NT2/D1 (cell line): ENCODE data around the gene C5.
A peak's percentile ranks its signal among the peaks of the same experiment; 100 is the strongest.

Experiments used
- DNase-seq: peaks from one replicate; pipeline ENCODE4 v3.0.0-alpha.2; 2011; ENCODE audit warnings: low read depth, low spot score
- H3K27me3 ChIP-seq: 2 replicates; pipeline ENCODE4 v1.6.0; 2011; ENCODE audit warnings: mild to moderate bottlenecking; ENCODE audit not compliant: insufficient read length, insufficient read depth
- H3K36me3 ChIP-seq: 2 replicates; pipeline ENCODE4 v1.6.1; 2011; ENCODE audit warnings: mild to moderate bottlenecking, low read length, mixed read lengths; ENCODE audit not compliant: insufficient read depth, insufficient read length
- H3K4me1 ChIP-seq: 2 replicates; pipeline ENCODE4 v1.5.1; 2011; ENCODE audit not compliant: insufficient read depth, insufficient read length
- H3K4me3 ChIP-seq: 2 replicates; pipeline ENCODE4 v1.5.1; 2011; ENCODE audit warnings: low read depth; ENCODE audit not compliant: insufficient read length
- H3K9ac ChIP-seq: 2 replicates; pipeline ENCODE4 v1.6.0; 2011; ENCODE audit warnings: low read depth; ENCODE audit not compliant: insufficient read length
- H3K9me3 ChIP-seq: 2 replicates; pipeline ENCODE4 v1.5.1; 2011; ENCODE audit warnings: mild to moderate bottlenecking, low read length; ENCODE audit not compliant: insufficient read depth
- SUZ12 ChIP-seq: IDR thresholded peaks from 2 replicates; pipeline ENCODE4 v1.6.1; 2011; ENCODE audit not compliant: insufficient read length, insufficient read depth; ENCODE audit errors: extremely low read depth
- YY1 ChIP-seq: IDR thresholded peaks from 2 replicates; pipeline ENCODE4 v1.6.1; 2011; ENCODE audit not compliant: insufficient read length, insufficient read depth
- ZNF274 ChIP-seq: IDR thresholded peaks from 2 replicates; pipeline ENCODE4 v1.6.1; 2011; ENCODE audit warnings: mild to moderate bottlenecking, low read depth, low read length

The C5 gene

DNA sequence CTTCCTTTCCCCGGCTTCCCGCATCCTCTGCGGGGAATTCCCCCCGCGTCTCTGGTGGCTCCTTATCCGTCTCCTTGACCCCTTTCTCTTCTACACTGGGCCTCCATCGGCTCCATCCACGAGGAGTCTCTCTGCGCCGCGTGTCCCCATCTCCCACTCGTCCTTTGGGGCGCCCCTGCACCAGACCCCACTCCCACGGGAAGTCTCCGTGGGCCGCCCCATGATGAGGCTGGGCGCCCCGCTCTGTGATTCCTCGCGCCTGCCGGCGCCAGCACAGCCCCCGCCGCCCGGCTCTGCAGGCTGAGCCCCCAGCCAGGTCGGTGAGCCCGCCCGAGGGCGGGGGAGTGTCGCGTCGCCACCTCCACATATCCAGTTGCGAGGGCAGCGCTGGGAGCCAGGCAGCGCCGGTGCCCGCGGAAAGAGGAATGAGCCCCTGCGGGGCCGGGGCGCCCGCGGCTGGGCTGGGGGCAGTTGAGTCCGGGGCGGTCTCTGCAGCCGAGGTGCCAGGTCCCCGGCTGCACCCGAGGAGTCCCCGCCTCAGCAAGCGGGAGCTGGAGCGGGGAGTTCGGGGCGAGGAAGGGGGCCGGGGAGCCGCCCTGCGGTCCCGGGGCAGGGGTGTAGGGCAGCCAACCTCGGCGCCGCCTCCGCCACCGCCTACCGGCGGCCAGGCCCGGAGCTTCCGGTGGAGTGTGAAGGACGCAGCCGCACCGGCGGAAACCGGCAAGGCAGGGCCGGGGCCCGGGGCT is 121.4 kb downstream of the C5 start:
- peaks cover 6% of the 10 kb centered on the region for H3K4me1 ChIP-seq
- peak overlapping the region; percentile 79 for H3K9ac ChIP-seq
- no peak for DNase-seq
- no peak for TF ChIP-seq YY1
- TF ChIP-seq ZNF274: no peak
- no peak for TF ChIP-seq SUZ12
- H3K9me3 ChIP-seq: no peaks in the 10 kb centered on the region
- H3K36me3 ChIP-seq: peaks cover 2% of the 10 kb centered on the region
- H3K4me3 ChIP-seq: peak overlapping the region; percentile 45
- peaks cover 18% of the 10 kb centered on the region for H3K27me3 ChIP-seq

DNA sequence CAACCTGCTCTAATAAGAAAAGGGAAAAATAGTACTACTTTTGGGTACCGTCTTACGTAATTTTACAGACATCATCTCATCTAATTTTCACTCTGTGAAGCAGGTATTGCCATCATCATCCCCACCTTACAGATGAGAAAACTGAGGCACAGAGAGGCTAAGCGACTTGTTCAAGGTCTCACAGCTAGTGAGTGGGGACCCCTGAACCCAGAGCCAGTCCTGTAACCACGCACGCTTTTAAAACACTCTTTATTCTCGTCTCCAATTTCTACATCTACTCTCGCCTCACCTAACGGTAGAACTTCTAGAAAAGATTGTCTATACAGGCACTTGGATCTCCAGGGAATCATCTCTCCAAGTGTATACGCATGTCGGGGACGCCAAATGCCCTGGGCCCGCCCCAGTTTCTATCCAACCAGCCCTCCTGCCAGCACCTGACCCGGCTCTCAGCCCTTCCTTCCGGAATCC is 122.0 kb downstream of the C5 start:
- DNase-seq: no peak
- TF ChIP-seq SUZ12 (no peak), ZNF274 (no peak), YY1 (no peak)
- Histone ChIP-seq H3K36me3 (peaks cover 8% of the 10 kb centered on the region), H3K9me3 (no peaks in the 10 kb centered on the region), H3K27me3 (peaks cover 18% of the 10 kb centered on the region), H3K9ac (peak overlapping the region; percentile 79), H3K4me1 (peaks cover 6% of the 10 kb centered on the region), H3K4me3 (peak overlapping the region; percentile 45)

DNA sequence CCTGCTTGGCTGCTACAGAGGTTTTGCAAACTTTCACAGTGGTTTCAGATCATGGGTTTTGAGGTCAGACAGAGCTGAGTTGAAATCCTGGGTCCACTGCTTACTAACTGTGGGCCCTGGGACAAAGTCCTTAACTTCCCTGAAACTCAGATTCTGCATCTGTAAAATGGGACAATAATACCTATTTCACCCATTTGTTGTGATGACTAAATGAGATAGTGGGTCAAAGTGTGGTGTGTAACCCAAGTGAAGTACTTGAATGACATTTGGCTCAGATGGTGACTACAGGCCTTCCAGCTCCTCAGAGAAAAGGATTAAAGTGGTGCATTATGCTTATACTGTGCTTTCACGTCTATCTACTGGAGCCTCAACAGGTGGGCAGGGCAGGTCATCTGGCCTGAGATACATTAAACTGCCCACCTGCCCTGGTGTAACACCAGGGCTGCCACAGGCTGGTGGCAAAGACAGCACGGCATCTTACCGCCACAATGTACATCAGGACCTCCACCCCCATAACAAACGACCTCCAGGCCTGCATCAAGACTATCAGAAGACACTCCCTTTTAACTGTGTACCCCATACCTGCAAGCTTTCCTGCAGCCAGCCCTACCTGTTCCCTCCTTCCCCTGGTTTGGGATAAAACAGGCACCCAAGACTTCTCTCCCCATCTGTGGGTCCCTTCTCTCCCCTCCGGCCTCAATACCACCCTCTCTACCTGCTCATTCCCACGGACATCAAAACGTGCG is 122.6 kb downstream of the C5 start:
- no peak for TF ChIP-seq SUZ12
- TF ChIP-seq ZNF274: no peak
- TF ChIP-seq YY1: no peak
- Histone ChIP-seq H3K4me1 (peaks cover 6% of the 10 kb centered on the region), H3K9ac (no peak overlapping the region), H3K36me3 (peaks cover 8% of the 10 kb centered on the region), H3K4me3 (no peak overlapping the region), H3K9me3 (no peaks in the 10 kb centered on the region), H3K27me3 (peaks cover 18% of the 10 kb centered on the region)
- no peak for DNase-seq

DNA sequence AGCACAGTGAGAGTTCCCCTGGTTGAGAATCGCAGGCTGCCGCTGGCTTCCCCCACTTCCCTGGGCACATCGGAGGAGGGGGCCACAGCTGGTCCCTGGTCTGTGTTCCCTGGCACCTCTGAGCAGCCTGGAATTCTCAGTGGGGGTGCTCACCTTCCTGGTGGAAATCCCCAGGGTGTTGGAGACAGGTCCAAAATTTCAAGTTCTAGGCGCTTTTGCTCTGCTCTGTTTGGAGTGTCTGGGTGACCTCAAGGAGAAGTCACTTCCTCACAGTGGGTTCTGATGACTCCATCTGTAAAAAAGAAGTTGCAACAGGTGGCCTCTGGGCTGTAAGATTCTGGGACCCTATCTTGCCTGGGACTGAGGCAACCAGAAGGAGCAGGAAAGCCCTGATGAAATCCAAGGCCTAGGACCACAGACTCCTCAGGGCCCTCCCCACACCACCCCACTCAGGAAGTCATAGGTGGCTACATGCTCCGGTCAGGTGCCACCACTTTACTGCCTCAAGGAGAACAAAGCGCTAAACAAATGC is 123.6 kb downstream of the C5 start, which contains the start of gene TRAF1:
TSS of gene TRAF1 (minus strand) at position 400 of the 532 bp plus-strand sequence. CDS start 721 bp downstream, outside the sequence.
- no peak for DNase-seq
- H3K9ac ChIP-seq: peak within 1 kb of the TSS; percentile 51

DNA sequence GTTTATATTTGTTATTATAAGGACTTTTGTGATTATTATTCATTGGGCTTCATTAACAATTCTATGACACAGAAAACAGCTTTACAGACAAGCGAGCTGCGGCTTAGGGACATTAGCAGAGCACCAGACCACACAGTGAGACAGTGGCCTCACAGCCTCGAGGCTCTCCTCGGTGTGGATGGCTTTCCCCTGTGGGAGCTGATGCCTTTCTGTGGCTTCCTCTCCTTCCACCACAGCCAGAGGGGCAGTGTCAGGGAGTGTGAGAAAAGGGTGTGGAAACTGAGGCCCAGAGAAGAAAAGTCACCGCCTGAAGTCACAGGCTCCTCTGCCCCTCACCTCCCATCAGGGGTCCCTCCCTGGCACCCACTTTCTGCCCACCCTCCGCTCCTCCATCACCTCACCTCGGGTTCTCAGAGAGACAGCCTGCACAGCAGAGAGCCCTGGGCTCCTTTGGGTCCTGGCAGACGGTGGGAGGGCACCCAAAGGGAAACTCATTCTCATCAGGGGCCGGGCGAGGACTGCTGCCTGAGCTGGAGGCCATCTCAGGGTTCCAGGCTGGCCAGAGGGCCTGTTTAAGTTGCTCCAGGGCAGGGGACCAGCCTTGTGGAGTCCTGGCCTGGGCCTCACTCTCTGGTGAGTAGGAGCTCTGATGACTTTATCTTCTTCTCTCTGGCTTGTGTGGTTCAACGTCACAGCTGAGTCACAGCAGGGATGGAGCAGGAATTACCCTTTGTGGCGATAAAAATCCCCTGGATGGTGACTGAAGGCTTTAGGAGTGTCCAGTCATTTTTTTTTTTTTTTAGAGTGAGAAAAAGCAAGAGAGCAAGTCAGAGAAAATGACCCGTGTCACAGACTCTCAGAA is 124.3 kb downstream of the C5 start:
- Histone ChIP-seq H3K4me1 (peaks cover 8% of the 10 kb centered on the region), H3K4me3 (no peak overlapping the region), H3K9ac (peak overlapping the region; percentile 51), H3K9me3 (no peaks in the 10 kb centered on the region), H3K36me3 (peaks cover 8% of the 10 kb centered on the region), H3K27me3 (peaks cover 18% of the 10 kb centered on the region)
- no peak for DNase-seq
- TF ChIP-seq YY1: no peak

More for the DNA sequence above, 123.6 kb downstream of the C5 start, which contains the start of gene TRAF1:
- TF ChIP-seq SUZ12 (no peak), YY1 (no peak), ZNF274 (no peak)
- Histone ChIP-seq H3K27me3 (peaks cover 18% of the 10 kb centered on the region), H3K4me1 (peaks cover 6% of the 10 kb centered on the region), H3K4me3 (no peak within 1 kb of the TSS), H3K9me3 (no peaks in the 10 kb centered on the region), H3K36me3 (peaks cover 8% of the 10 kb centered on the region)

DNA sequence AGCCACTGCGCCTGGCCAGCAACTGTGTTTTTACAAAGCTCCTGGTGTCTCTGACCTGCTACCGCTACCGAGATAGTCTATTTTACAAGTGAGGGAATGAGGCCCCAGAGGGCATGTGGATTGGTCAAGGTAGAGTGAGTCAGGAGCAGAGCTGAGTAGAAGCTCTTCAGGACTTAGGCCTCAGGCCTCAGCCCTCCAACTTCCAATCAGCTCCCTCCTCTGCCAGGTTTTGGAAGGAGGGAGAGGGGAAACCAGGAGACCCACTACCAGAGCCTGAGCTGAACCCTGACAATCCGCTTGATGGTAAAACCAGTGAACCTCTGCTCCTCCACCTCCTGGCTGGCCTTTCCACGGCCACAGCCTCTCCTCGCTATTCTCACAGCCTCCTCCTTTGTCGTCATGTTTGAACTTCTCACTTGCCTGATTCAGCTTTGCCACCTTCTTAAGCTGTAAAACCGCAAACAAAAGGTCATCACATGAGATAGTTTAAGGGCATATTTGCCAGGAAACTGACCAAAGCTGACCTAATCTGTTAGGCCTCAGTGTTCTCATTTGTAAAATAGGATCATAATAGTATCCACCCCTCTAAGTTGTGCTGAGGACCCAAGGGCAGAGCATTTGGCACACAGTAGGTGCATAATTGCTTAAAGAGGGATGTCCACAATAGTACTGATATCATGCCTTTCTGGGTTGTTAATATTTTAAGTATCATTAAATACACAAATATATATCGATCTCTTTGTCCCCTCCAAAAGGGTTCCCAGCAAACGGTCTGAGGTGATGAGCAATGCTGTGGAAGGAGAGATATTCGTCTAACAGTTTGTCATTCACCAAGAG is 125.2 kb downstream of the C5 start:
- H3K4me3 ChIP-seq: no peak overlapping the region
- no peaks in the 10 kb centered on the region for H3K9me3 ChIP-seq
- H3K4me1 ChIP-seq: peaks cover 11% of the 10 kb centered on the region
- peaks cover 18% of the 10 kb centered on the region for H3K27me3 ChIP-seq
- TF ChIP-seq ZNF274: no peak
- TF ChIP-seq YY1: no peak
- no peak for TF ChIP-seq SUZ12
- peaks cover 8% of the 10 kb centered on the region for H3K36me3 ChIP-seq
- no peak overlapping the region for H3K9ac ChIP-seq
- no peak for DNase-seq
